HepG2 (cell line): ENCODE measurements around the gene INHA. TPM values are rescaled to one million over a fixed set of nuclear protein-coding genes. Genes with fewer than 3 reads are reported as not detected.

Source experiments
- ATAC-seq: fragments of 200-7000 bp; cut with Tn5 transposase; 3 replicates; pipeline ENCODE4 v1.9.1; 2020; ENCODE audit warnings: mild to moderate bottlenecking, moderate library complexity
- BruUV-seq: library from RNA; stranded (reverse); fragments of 400-500 nt; replicated peaks from 2 replicates; lab custom pipeline; 2021; lab: Mats Ljungman, UMichigan
- CTCF ChIA-PET: fragments of 300-600 bp; formaldehyde crosslinking; extraction: SDS; loops from one replicate; lab custom pipeline; 2021; ENCODE audit warnings: low total read pairs, inconsistent platforms, low intra/inter-chr PET ratio; lab: Yijun Ruan, JAX
- POLR2A ChIA-PET: fragments of 350-600 bp; sonication (Branson Sonifier 250); formaldehyde crosslinking; loops from one replicate; lab custom pipeline; 2020; ENCODE audit warnings: antibody characterized with exemption, inconsistent platforms; lab: Yijun Ruan, JAX
- DNase-seq: peaks from one replicate; pipeline ENCODE4 v3.0.0-alpha.2; 2015; ENCODE audit warnings: low spot score
- FAIRE-seq: peaks from 3 replicates; lab custom pipeline; 2011; peaks lifted over from hg19 to GRCh38; lab: Jason Lieb, UNC
- H2AFZ ChIP-seq: one replicate; pipeline ENCODE4 v1.6.1; 2011; ENCODE audit warnings: low read length, inconsistent platforms
- H3K27ac ChIP-seq: fragments of 300-600 bp; 3 replicates; pipeline ENCODE4 v1.8.0; 2011; ENCODE audit warnings: mixed run types, mild to moderate bottlenecking, mixed read lengths, low read length, inconsistent platforms; ENCODE audit not compliant: insufficient read depth; ENCODE audit errors: extremely low read length
- H3K27me3 ChIP-seq, 2 experiments: fragments of 200-600 bp in 1 of 2; 2 replicates in 1 of 2; 3 replicates in 1 of 2; pipeline versions ENCODE4 v1.6.0 to v1.8.0; 2011; ENCODE audit warnings: low read length in 2 of 2, mild to moderate bottlenecking in 2 of 2, moderate library complexity in 2 of 2, inconsistent platforms in 1 of 2; ENCODE audit not compliant: insufficient read depth in 2 of 2, control insufficient read depth in 1 of 2
- H3K36me3 ChIP-seq, 2 experiments: fragments of 200-600 bp in 1 of 2; replicated peaks in 1 of 2; 2 replicates in 1 of 2; 3 replicates in 1 of 2; pipeline versions ENCODE4 v1.5.1 to v1.8.0; 2011; ENCODE audit warnings: low read length in 2 of 2, inconsistent platforms in 1 of 2; ENCODE audit not compliant: insufficient read depth in 2 of 2, control insufficient read depth in 1 of 2
- H3K4me1 ChIP-seq: 2 replicates; pipeline ENCODE4 v1.5.1; 2012; ENCODE audit warnings: low read length, inconsistent platforms; ENCODE audit not compliant: insufficient read depth
- H3K4me2 ChIP-seq: 2 replicates; pipeline ENCODE4 v1.6.0; 2011; ENCODE audit warnings: low read depth, low read length, inconsistent platforms
- H3K4me3 ChIP-seq, 3 experiments: fragments of 200-600 bp in 1 of 3; sonication (generic), shearing (Covaris generic) in 1 of 3; replicated peaks in 1 of 3; 2 replicates each; pipeline ENCODE4 v1.5.1; 2011 to 2016; ENCODE audit warnings: low read length in 3 of 3, inconsistent platforms in 2 of 3, low read depth in 2 of 3, mild to moderate bottlenecking in 2 of 3, control low read depth in 1 of 3, mixed read lengths in 1 of 3; ENCODE audit not compliant: insufficient read depth in 1 of 3
- H3K79me2 ChIP-seq: one replicate; pipeline ENCODE4 v1.6.1; 2011; ENCODE audit warnings: low read length, inconsistent platforms; ENCODE audit not compliant: insufficient read depth
- H3K9ac ChIP-seq: 2 replicates; pipeline ENCODE4 v1.6.0; 2011; ENCODE audit warnings: mild to moderate bottlenecking, low read depth, low read length, inconsistent platforms; ENCODE audit not compliant: insufficient read depth
- H3K9me3 ChIP-seq: 2 replicates; pipeline ENCODE4 v1.5.1; 2012; ENCODE audit warnings: mild to moderate bottlenecking, low read length
- H4K20me1 ChIP-seq: 2 replicates; pipeline ENCODE4 v1.6.0; 2011; ENCODE audit warnings: inconsistent platforms, mild to moderate bottlenecking, low read length, moderate library complexity; ENCODE audit not compliant: insufficient read depth
- AGO2 ChIP-seq: fragments of 200-400 bp; formaldehyde crosslinking; optimal IDR thresholded peaks from 2 replicates; pipeline ENCODE3; 2017; ENCODE audit warnings: mild to moderate bottlenecking, low read depth, low read length, moderate library complexity
- NFE2 ChIP-seq: sonication (generic); formaldehyde crosslinking; IDR thresholded peaks from 2 replicates; pipeline ENCODE4 v1.4.0; 2020; ENCODE audit warnings: missing genetic modification reagents
- RBFOX2 ChIP-seq: fragments of 200-400 bp; formaldehyde crosslinking; IDR thresholded peaks from 2 replicates; pipeline ENCODE4 v1.6.1; 2017; ENCODE audit warnings: low read depth, mild to moderate bottlenecking, low read length
- ZNF768 ChIP-seq: sonication (generic); formaldehyde crosslinking; IDR thresholded peaks from 2 replicates; pipeline ENCODE4 v1.4.0; 2020; ENCODE audit warnings: missing genetic modification reagents
- WGBS: methylation state at CpG from one replicate; pipeline ENCODE4 v1.1.6; 2017; ENCODE audit warnings: low lambda C conversion rate; 5-methylcytosine and 5-hydroxymethylcytosine counted together
- in situ Hi-C: cut with HindIII; loops from 2 replicates; pipeline ENCODE4 v1.10.0; 2017; ENCODE audit warnings: low pct_unique_long_range_greater_than_20kb; ENCODE audit not compliant: extremely low pct_ligation_motif_present
- intact Hi-C: fragments of 100-400 bp; cut with micrococcal nuclease; formaldehyde crosslinking; loops from one replicate; pipeline ENCODE4 v1.10.0; 2022; ENCODE audit not compliant: unreplicated experiment
- polyA plus RNA-seq, 8 experiments: library from polyadenylated mRNA; depleted of rRNA in 3 of 8; stranded (reverse) in 7 of 8; unstranded in 1 of 8; fragments of >200 nt; fragmentation: Illumina TruSeq in 4 of 8; extraction: Trizol in 4 of 8; gene quantifications; 2 replicates each; pipeline versions ENCODE4 v1.2.1 to v1.2.3, GENCODE V29; 2011 to 2016; ENCODE audit warnings: low read depth in 4 of 8, missing spikeins in 1 of 8, mixed read lengths in 1 of 8; ENCODE audit not compliant: insufficient read depth in 1 of 8
- total RNA-seq, 5 experiments: library from RNA; depleted of rRNA; stranded (reverse); fragments of >200 nt; fragmentation: Illumina TruSeq; extraction: Trizol; gene quantifications; 2 replicates each; pipeline ENCODE4 v1.2.3, GENCODE V29; 2016; ENCODE audit warnings: low read depth in 1 of 5
- TF ChIP-seq, protein P1 (sequence below): sonication (generic); formaldehyde crosslinking; IDR thresholded peaks from 2 replicates; pipeline ENCODE4 v1.5.1; 2020; ENCODE audit warnings: mild to moderate bottlenecking, missing genetic modification reagents, moderate library complexity

Gene INHA
- total and polyA plus RNA-seq, 2 of the 13 experiments (the other 11 are each of a cell fraction or from before 2014, with no cell fraction given), result 4.1 to 15.2 TPM

DNA sequence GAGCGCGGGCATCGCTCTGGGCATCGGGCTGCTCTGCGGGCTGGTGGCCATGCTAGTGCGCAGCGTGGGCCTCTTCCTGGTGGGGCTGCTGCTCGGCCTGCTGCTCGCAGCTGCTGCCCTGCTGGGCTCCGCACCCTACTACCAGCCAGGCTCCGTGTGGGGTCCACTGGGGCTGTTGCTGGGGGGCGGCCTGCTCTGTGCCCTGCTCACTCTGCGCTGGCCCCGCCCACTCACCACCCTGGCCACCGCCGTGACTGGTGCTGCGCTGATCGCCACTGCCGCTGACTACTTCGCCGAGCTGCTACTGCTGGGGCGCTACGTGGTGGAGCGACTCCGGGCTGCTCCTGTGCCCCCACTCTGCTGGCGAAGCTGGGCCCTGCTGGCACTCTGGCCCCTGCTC lies 24.5 kb upstream of the INHA start:
- CTCF ChIA-PET, result no interaction called here
- BruUV-seq, result no TSS peak
- Histone ChIP-seq H3K4me1 (peaks cover 44% of the 10 kb centered on the region), H3K27ac (no peak overlapping the region), H3K4me2 (no peak overlapping the region), H3K36me3 (peaks cover 12 to 22% of the 10 kb centered on the region in 2 experiments; a peak in 4 of 5 replicates), H2AFZ (no peak overlapping the region), H4K20me1 (peaks cover 6% of the 10 kb centered on the region), H3K27me3 (no peaks in the 10 kb centered on the region; a peak in 1 of 5 replicates), H3K4me3 (no peak overlapping the region), H3K9ac (no peak overlapping the region), H3K9me3 (no peaks in the 10 kb centered on the region), H3K79me2 (peaks cover 15% of the 10 kb centered on the region)
- intact Hi-C loops, result no loop called here
- ATAC-seq (no peak), FAIRE-seq (no peak), DNase-seq (no peak)
- TF ChIP-seq, protein P1, sequence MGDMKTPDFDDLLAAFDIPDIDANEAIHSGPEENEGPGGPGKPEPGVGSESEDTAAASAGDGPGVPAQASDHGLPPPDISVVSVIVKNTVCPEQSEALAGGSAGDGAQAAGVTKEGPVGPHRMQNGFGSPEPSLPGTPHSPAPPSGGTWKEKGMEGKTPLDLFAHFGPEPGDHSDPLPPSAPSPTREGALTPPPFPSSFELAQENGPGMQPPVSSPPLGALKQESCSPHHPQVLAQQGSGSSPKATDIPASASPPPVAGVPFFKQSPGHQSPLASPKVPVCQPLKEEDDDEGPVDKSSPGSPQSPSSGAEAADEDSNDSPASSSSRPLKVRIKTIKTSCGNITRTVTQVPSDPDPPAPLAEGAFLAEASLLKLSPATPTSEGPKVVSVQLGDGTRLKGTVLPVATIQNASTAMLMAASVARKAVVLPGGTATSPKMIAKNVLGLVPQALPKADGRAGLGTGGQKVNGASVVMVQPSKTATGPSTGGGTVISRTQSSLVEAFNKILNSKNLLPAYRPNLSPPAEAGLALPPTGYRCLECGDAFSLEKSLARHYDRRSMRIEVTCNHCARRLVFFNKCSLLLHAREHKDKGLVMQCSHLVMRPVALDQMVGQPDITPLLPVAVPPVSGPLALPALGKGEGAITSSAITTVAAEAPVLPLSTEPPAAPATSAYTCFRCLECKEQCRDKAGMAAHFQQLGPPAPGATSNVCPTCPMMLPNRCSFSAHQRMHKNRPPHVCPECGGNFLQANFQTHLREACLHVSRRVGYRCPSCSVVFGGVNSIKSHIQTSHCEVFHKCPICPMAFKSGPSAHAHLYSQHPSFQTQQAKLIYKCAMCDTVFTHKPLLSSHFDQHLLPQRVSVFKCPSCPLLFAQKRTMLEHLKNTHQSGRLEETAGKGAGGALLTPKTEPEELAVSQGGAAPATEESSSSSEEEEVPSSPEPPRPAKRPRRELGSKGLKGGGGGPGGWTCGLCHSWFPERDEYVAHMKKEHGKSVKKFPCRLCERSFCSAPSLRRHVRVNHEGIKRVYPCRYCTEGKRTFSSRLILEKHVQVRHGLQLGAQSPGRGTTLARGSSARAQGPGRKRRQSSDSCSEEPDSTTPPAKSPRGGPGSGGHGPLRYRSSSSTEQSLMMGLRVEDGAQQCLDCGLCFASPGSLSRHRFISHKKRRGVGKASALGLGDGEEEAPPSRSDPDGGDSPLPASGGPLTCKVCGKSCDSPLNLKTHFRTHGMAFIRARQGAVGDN (CRISPR knock-in tag), result 0 out of 2 replicates have a peak, but pooled peaks have one; percentile 35
- 0 out of 2 replicates have a peak, but pooled peaks have one; percentile 29 for TF ChIP-seq RBFOX2
- TF ChIP-seq NFE2 (CRISPR knock-in tag), result no peak
- TF ChIP-seq AGO2, result peak; percentile 57
- TF ChIP-seq ZNF768 (CRISPR knock-in tag), result 0 out of 2 replicates have a peak, but pooled peaks have one; percentile 8
- POLR2A ChIA-PET, result no interaction called here
- WGBS, result 94% methylated on average over 18 of the region's 26 CpGs
- in situ Hi-C loops, result no loop called here
